B cell (primary cell): ENCODE results near the gene PHLPP1.

Experiments
- EZH2 ChIP-seq: IDR thresholded peaks from 2 replicates; pipeline ENCODE4 v1.6.1; 2012; ENCODE audit warnings: borderline replicate concordance, low read depth, mild to moderate bottlenecking, moderate library complexity, low read length; ENCODE audit not compliant: insufficient read depth, poor library complexity, severe bottlenecking
- TF ChIP-seq, protein P1 (sequence below): fragments of 200-600 bp; IDR thresholded peaks from one replicate; pipeline ENCODE4 v1.8.0; 2022; ENCODE audit warnings: antibody characterized with exemption, mild to moderate bottlenecking

DNA sequence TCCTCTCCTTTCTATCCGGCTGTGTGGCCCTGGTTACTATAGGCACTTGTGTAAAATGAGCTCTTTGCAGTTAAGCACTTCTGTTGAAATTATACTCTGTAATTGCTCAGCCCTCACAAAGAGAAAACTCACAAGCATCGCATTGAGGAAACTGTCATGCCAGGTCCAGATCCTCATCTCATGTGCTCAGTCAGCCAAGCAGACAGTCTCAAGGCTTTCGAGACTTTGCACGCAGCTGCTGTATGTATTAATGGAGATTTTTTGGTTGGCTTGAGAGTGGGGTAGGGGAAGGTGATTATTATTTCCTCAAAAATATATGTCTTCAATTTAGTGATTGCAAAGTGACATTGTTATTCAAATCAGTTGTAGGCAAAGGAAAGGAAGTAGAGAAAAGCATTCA is 33.0 kb upstream of the PHLPP1 start:
- TF ChIP-seq, protein P1, sequence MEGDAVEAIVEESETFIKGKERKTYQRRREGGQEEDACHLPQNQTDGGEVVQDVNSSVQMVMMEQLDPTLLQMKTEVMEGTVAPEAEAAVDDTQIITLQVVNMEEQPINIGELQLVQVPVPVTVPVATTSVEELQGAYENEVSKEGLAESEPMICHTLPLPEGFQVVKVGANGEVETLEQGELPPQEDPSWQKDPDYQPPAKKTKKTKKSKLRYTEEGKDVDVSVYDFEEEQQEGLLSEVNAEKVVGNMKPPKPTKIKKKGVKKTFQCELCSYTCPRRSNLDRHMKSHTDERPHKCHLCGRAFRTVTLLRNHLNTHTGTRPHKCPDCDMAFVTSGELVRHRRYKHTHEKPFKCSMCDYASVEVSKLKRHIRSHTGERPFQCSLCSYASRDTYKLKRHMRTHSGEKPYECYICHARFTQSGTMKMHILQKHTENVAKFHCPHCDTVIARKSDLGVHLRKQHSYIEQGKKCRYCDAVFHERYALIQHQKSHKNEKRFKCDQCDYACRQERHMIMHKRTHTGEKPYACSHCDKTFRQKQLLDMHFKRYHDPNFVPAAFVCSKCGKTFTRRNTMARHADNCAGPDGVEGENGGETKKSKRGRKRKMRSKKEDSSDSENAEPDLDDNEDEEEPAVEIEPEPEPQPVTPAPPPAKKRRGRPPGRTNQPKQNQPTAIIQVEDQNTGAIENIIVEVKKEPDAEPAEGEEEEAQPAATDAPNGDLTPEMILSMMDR = no peak
- TF ChIP-seq EZH2 = no peak
